HepG2 (cell line): Measurements from ENCODE around the gene GPN2. TPM values are rescaled to one million over a fixed set of nuclear protein-coding genes. Genes with fewer than 3 reads are reported as not detected.
A peak's percentile ranks its signal among the peaks of the same experiment; 100 is the strongest.

Source experiments
- ELF1 ChIP-seq: sonication (generic); formaldehyde crosslinking; IDR thresholded peaks from 2 replicates; pipeline ENCODE4 v1.4.0; 2020; ENCODE audit warnings: missing genetic modification reagents
- KAT2B ChIP-seq: fragments of 150-350 bp; IDR thresholded peaks from 2 replicates; pipeline ENCODE4 v1.6.1; 2014; ENCODE audit warnings: low read depth, low read length, borderline replicate concordance
- PHB2 ChIP-seq: fragments of 450-650 bp; IDR thresholded peaks from 2 replicates; pipeline ENCODE4 v1.6.1; 2018; ENCODE audit not compliant: partially characterized antibody
- SETDB1 ChIP-seq: sonication (generic); formaldehyde crosslinking; IDR thresholded peaks from 2 replicates; pipeline ENCODE4 v1.5.1; 2020; ENCODE audit warnings: missing genetic modification reagents, mild to moderate bottlenecking, borderline replicate concordance
- SIX1 ChIP-seq: sonication (generic); formaldehyde crosslinking; IDR thresholded peaks from 2 replicates; pipeline ENCODE4 v1.4.0; 2020; ENCODE audit warnings: missing genetic modification reagents, borderline replicate concordance
- SMAD9 ChIP-seq: sonication (generic); formaldehyde crosslinking; IDR thresholded peaks from 2 replicates; pipeline ENCODE4 v1.5.1; 2020; ENCODE audit warnings: mild to moderate bottlenecking, missing genetic modification reagents
- TAF1 ChIP-seq: sonication (generic); formaldehyde crosslinking; IDR thresholded peaks from 2 replicates; pipeline ENCODE4 v1.4.0; 2020; ENCODE audit warnings: missing genetic modification reagents
- ZBTB38 ChIP-seq: sonication (generic); formaldehyde crosslinking; IDR thresholded peaks from 2 replicates; pipeline ENCODE4 v1.5.1; 2020; ENCODE audit warnings: mild to moderate bottlenecking, missing genetic modification reagents
- ZNF225 ChIP-seq: sonication (generic); formaldehyde crosslinking; IDR thresholded peaks from 2 replicates; pipeline ENCODE4 v1.4.0; 2020; ENCODE audit warnings: mild to moderate bottlenecking, missing genetic modification reagents
- ZNF234 ChIP-seq: sonication (generic); formaldehyde crosslinking; conservative IDR thresholded peaks from 2 replicates; pipeline ENCODE4 v1.5.1; 2020; ENCODE audit warnings: mild to moderate bottlenecking, missing genetic modification reagents
- ZNF329 ChIP-seq: sonication (generic); formaldehyde crosslinking; IDR thresholded peaks from 2 replicates; pipeline ENCODE4 v1.9.0; 2021; ENCODE audit warnings: low read depth, mild to moderate bottlenecking, missing genetic modification reagents
- ZNF335 ChIP-seq: sonication (generic); formaldehyde crosslinking; IDR thresholded peaks from 2 replicates; pipeline ENCODE4 v1.4.0; 2020; ENCODE audit warnings: missing genetic modification reagents
- ZNF569 ChIP-seq: sonication (generic); formaldehyde crosslinking; IDR thresholded peaks from 2 replicates; pipeline ENCODE4 v1.5.0; 2020; ENCODE audit warnings: mild to moderate bottlenecking, missing genetic modification reagents, moderate library complexity, borderline replicate concordance
- ZNF605 ChIP-seq: sonication (generic); formaldehyde crosslinking; IDR thresholded peaks from 2 replicates; pipeline ENCODE4 v1.8.0; 2022; ENCODE audit warnings: mild to moderate bottlenecking, missing genetic modification reagents
- ZNF724P ChIP-seq: sonication (generic); formaldehyde crosslinking; IDR thresholded peaks from 2 replicates; pipeline ENCODE4 v1.8.0; 2022; ENCODE audit warnings: missing genetic modification reagents, borderline replicate concordance
- ZNF747 ChIP-seq: sonication (generic); formaldehyde crosslinking; IDR thresholded peaks from 2 replicates; pipeline ENCODE4 v1.8.1; 2023; ENCODE audit warnings: missing genetic modification reagents, mild to moderate bottlenecking, borderline replicate concordance
- ZSCAN20 ChIP-seq: sonication (generic); formaldehyde crosslinking; IDR thresholded peaks from 2 replicates; pipeline ENCODE4 v1.4.0; 2020; ENCODE audit warnings: missing genetic modification reagents, mild to moderate bottlenecking, borderline replicate concordance
- polyA plus RNA-seq, 8 experiments: library from polyadenylated mRNA; depleted of rRNA in 3 of 8; stranded (reverse) in 7 of 8; unstranded in 1 of 8; fragments of >200 nt; fragmentation: Illumina TruSeq in 4 of 8; extraction: Trizol in 4 of 8; gene quantifications; 2 replicates each; pipeline versions ENCODE4 v1.2.1 to v1.2.3, GENCODE V29; 2011 to 2016; ENCODE audit warnings: low read depth in 4 of 8, missing spikeins in 1 of 8, mixed read lengths in 1 of 8; ENCODE audit not compliant: insufficient read depth in 1 of 8
- total RNA-seq, 5 experiments: library from RNA; depleted of rRNA; stranded (reverse); fragments of >200 nt; fragmentation: Illumina TruSeq; extraction: Trizol; gene quantifications; 2 replicates each; pipeline ENCODE4 v1.2.3, GENCODE V29; 2016; ENCODE audit warnings: low read depth in 1 of 5
- TF ChIP-seq, protein P1 (sequence below): fragments of 450-650 bp; IDR thresholded peaks from 2 replicates; pipeline ENCODE4 v1.6.1; 2017; ENCODE audit warnings: mild to moderate bottlenecking
- TF ChIP-seq, protein P2 (sequence below): conservative IDR thresholded peaks from 2 replicates; pipeline ENCODE4 v1.6.1; 2018; ENCODE audit warnings: missing genetic modification reagents
- TF ChIP-seq, protein P3 (sequence below): IDR thresholded peaks from 2 replicates; pipeline ENCODE4 v1.4.0; 2020; ENCODE audit warnings: mild to moderate bottlenecking, missing genetic modification reagents
- TF ChIP-seq, protein P4 (sequence below): sonication (generic); formaldehyde crosslinking; IDR thresholded peaks from 2 replicates; pipeline ENCODE4 v1.4.0; 2020; ENCODE audit warnings: low read depth, mild to moderate bottlenecking, missing genetic modification reagents

GPN2 gene
- total and polyA plus RNA-seq, 2 of the 13 experiments (the other 11 are each of a cell fraction or from before 2014, with no cell fraction given) = 19.3 to 38.9 TPM

DNA sequence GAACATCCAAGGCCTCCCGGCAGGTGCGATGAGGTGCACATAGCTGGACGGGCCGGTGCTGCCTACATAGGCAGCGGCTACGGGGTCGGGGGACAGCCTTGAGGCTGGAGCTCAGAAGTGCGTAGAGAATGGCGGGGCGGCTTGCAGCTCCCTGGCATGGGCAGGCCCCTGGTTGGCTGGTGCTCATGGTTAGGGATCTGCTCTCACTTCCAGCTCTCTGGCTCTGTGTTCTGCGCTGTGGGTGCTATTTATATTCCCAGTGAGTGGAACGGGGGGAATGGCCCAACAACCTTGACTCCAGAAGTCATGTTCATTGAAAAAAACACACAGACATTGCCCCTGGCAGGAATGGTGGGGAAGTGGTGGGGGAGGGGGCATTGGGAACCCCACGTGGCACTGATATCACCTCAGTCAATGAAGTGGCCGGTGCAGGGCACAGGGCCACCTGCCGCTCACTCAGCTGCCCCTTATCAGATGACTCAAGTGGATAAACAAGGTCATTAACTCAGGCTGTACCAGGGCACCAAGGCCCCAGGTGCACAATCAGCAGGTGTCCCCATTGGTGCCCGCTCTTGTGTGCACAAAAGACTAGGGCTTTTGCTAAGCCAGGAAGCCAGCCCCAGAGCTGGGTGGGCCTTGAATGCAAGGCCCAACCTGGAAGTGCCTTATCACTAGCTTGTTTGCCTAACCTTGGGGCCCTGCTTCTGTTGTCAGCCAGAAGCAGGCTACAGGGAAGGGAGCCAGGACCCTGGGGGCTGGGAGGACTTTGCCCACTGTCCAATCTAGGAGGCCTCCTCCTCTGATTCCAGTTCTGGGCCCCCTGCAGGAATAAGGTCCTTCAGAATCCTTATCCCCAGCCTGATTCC is 23.9 kb upstream of the GPN2 start, which contains the start of gene NR0B2 (continued):
- TF ChIP-seq, protein P1, sequence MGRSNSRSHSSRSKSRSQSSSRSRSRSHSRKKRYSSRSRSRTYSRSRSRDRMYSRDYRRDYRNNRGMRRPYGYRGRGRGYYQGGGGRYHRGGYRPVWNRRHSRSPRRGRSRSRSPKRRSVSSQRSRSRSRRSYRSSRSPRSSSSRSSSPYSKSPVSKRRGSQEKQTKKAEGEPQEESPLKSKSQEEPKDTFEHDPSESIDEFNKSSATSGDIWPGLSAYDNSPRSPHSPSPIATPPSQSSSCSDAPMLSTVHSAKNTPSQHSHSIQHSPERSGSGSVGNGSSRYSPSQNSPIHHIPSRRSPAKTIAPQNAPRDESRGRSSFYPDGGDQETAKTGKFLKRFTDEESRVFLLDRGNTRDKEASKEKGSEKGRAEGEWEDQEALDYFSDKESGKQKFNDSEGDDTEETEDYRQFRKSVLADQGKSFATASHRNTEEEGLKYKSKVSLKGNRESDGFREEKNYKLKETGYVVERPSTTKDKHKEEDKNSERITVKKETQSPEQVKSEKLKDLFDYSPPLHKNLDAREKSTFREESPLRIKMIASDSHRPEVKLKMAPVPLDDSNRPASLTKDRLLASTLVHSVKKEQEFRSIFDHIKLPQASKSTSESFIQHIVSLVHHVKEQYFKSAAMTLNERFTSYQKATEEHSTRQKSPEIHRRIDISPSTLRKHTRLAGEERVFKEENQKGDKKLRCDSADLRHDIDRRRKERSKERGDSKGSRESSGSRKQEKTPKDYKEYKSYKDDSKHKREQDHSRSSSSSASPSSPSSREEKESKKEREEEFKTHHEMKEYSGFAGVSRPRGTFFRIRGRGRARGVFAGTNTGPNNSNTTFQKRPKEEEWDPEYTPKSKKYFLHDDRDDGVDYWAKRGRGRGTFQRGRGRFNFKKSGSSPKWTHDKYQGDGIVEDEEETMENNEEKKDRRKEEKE = no peak
- TF ChIP-seq ZNF747 (peak; percentile 26), PHB2 (no peak), SMAD9 (no peak), ZNF335 (CRISPR knock-in tag) (peak; percentile 97), ZNF225 (peak; percentile 54; the same call in 1 of the 2 replicates), ZBTB38 (peak; percentile 41), ZNF329 (CRISPR knock-in tag) (peak; percentile 46; the same call in 1 of the 2 replicates), KAT2B (no peak), ZNF569 (CRISPR knock-in tag) (peak; percentile 71; the same call in 1 of the 2 replicates), ZNF605 (peak; percentile 87; the same call in 1 of the 2 replicates), SETDB1 (CRISPR knock-in tag) (no peak), SIX1 (CRISPR knock-in tag) (peak; percentile 80), ELF1 (CRISPR knock-in tag) (peak; percentile 89), TAF1 (CRISPR knock-in tag) (peak; percentile 96), ZSCAN20 (no peak), ZNF724P (CRISPR knock-in tag) (no peak), ZNF234 (CRISPR knock-in tag) (0 out of 2 replicates have a peak, but pooled peaks have one; percentile 52)
- TF ChIP-seq, protein P2, sequence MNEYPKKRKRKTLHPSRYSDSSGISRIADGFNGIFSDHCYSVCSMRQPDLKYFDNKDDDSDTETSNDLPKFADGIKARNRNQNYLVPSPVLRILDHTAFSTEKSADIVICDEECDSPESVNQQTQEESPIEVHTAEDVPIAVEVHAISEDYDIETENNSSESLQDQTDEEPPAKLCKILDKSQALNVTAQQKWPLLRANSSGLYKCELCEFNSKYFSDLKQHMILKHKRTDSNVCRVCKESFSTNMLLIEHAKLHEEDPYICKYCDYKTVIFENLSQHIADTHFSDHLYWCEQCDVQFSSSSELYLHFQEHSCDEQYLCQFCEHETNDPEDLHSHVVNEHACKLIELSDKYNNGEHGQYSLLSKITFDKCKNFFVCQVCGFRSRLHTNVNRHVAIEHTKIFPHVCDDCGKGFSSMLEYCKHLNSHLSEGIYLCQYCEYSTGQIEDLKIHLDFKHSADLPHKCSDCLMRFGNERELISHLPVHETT (CRISPR knock-in tag) = 0 out of 2 replicates have a peak, but pooled peaks have one; percentile 73
- TF ChIP-seq, protein P3, sequence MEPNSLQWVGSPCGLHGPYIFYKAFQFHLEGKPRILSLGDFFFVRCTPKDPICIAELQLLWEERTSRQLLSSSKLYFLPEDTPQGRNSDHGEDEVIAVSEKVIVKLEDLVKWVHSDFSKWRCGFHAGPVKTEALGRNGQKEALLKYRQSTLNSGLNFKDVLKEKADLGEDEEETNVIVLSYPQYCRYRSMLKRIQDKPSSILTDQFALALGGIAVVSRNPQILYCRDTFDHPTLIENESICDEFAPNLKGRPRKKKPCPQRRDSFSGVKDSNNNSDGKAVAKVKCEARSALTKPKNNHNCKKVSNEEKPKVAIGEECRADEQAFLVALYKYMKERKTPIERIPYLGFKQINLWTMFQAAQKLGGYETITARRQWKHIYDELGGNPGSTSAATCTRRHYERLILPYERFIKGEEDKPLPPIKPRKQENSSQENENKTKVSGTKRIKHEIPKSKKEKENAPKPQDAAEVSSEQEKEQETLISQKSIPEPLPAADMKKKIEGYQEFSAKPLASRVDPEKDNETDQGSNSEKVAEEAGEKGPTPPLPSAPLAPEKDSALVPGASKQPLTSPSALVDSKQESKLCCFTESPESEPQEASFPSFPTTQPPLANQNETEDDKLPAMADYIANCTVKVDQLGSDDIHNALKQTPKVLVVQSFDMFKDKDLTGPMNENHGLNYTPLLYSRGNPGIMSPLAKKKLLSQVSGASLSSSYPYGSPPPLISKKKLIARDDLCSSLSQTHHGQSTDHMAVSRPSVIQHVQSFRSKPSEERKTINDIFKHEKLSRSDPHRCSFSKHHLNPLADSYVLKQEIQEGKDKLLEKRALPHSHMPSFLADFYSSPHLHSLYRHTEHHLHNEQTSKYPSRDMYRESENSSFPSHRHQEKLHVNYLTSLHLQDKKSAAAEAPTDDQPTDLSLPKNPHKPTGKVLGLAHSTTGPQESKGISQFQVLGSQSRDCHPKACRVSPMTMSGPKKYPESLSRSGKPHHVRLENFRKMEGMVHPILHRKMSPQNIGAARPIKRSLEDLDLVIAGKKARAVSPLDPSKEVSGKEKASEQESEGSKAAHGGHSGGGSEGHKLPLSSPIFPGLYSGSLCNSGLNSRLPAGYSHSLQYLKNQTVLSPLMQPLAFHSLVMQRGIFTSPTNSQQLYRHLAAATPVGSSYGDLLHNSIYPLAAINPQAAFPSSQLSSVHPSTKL = peak; percentile 95
- TF ChIP-seq, protein P4, sequence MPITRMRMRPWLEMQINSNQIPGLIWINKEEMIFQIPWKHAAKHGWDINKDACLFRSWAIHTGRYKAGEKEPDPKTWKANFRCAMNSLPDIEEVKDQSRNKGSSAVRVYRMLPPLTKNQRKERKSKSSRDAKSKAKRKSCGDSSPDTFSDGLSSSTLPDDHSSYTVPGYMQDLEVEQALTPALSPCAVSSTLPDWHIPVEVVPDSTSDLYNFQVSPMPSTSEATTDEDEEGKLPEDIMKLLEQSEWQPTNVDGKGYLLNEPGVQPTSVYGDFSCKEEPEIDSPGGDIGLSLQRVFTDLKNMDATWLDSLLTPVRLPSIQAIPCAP = no peak; the same call in 1 of the 2 replicates
